Endothelial cell of umbilical vein (primary cell): ENCODE results near the gene NDUFAF8.

Experiments
- CTCF ChIP-seq, 2 donors: IDR thresholded peaks; 1 replicate in 1 of 2; 2 replicates in 1 of 2; pipeline ENCODE4 v1.5.1; 2011; ENCODE audit warnings: low read length in 2 of 2, mild to moderate bottlenecking in 2 of 2, moderate library complexity in 2 of 2, control low read depth in 1 of 2, inconsistent platforms in 1 of 2, low read depth in 1 of 2; ENCODE audit not compliant: insufficient read depth in 1 of 2; ENCODE audit errors: extremely low read depth in 1 of 2
- EZH2 ChIP-seq: IDR thresholded peaks from 2 replicates; pipeline ENCODE4 v1.6.1; 2012; ENCODE audit warnings: borderline replicate concordance, low read depth, mild to moderate bottlenecking, moderate library complexity, low read length, inconsistent platforms; ENCODE audit not compliant: severe bottlenecking
- FOS ChIP-seq: IDR thresholded peaks from 2 replicates; pipeline ENCODE4 v1.6.1; 2011; ENCODE audit warnings: mild to moderate bottlenecking, low read length, moderate library complexity, borderline replicate concordance; ENCODE audit not compliant: insufficient read depth
- MAX ChIP-seq: IDR thresholded peaks from 2 replicates; pipeline ENCODE4 v1.6.1; 2011; ENCODE audit not compliant: insufficient read depth, insufficient read length
- MYC ChIP-seq: IDR thresholded peaks from one replicate; pipeline ENCODE4 v1.6.1; 2011; ENCODE audit warnings: mild to moderate bottlenecking, low read depth, low read length
- POLR2A ChIP-seq: IDR thresholded peaks from 2 replicates; pipeline ENCODE4 v1.6.1; 2012; ENCODE audit warnings: low read depth, mild to moderate bottlenecking, control low read depth, low read length
- POLR2AphosphoS5 ChIP-seq: IDR thresholded peaks from 2 replicates; pipeline ENCODE4 v1.6.1; 2012; ENCODE audit warnings: low read depth, mild to moderate bottlenecking, control low read depth, low read length, moderate library complexity; ENCODE audit not compliant: insufficient read depth

GRCh38 chr17:81251709-81252301, 12.7 kb downstream of the NDUFAF8 start:
- TF ChIP-seq EZH2 = no peak
- TF ChIP-seq CTCF (IDR thresholded peaks at IDR 0.05; ENCODE audit: extremely low read depth in 1 of 2, insufficient read depth in 1 of 2, low read depth in 1 of 2, low read length in 2 of 2) = no peak
- TF ChIP-seq MAX = no peak
- no peak for TF ChIP-seq POLR2A
- TF ChIP-seq POLR2AphosphoS5 = no peak
- TF ChIP-seq MYC = no peak
- TF ChIP-seq FOS = no peak
